Measurements from ENCODE around the gene RBBP8NL.

RBBP8NL gene

DNA sequence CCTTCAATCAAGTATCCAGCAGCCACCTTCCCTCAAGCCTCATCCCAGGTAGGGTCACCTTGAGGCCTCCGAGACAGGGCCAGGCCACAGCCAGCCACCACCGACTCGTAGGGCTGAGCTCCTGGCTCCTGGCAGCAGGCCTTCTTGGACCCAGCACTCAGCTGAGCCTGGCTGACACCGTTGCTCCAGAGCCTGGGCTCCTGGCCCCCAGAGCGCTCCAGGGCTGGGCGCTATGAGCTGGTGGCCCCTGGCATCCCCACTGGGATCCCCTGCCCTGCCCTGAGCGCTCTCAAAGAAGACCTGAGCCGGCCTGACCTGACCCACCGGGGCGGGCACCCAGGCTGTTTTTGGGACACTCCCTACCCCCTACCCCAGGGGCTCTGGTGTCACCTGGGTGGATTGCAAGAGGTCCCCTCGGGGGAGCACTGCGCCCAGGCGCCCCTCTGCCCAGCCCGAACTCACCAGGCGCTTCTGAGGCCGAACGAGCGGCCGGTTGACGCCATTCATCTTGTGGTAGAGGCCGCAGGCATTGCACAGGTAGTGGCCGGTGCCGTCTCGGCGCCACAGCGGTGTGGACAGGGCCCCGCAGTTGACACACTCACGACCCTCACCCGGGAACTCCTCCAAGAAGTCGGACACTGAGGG lies 45.7 kb upstream of the RBBP8NL start:
- Histone ChIP-seq H3K4me2 (ENCODE audit: low read depth, low read length, poor library complexity, severe bottlenecking) (no peak overlapping the region), H3K79me2 (ENCODE audit: insufficient read depth, low read length) (no peaks in the 10 kb centered on the region), H2AFZ (ENCODE audit: low read depth, low read length, severe bottlenecking) (no peak overlapping the region), H3K27ac (ENCODE audit: low read depth, low read length) (no peak overlapping the region), H3K27me3 (ENCODE audit: low read length) (no peaks in the 10 kb centered on the region), H3K36me3 (ENCODE audit: low read length) (no peaks in the 10 kb centered on the region), H4K20me1 (ENCODE audit: low read depth, low read length) (no peaks in the 10 kb centered on the region), H3K9me3 (ENCODE audit: insufficient read depth, low read length) (no peaks in the 10 kb centered on the region), H3F3A (ENCODE audit: insufficient read depth) (no peaks in the 10 kb centered on the region), H3K4me3 (ENCODE audit: insufficient read depth, low read length, poor library complexity, severe bottlenecking) (no peak overlapping the region), H3K9me2 (replicated peaks; ENCODE audit: insufficient read depth, low read length) (no peaks in the 10 kb centered on the region), H3K9ac (ENCODE audit: low read length) (no peak overlapping the region)
- TF ChIP-seq CTCF (IDR thresholded peaks at IDR 0.05; ENCODE audit: insufficient read depth, low read length, poor library complexity, severe bottlenecking) (no peak), EZH2phosphoT487 (conservative IDR thresholded peaks at IDR 0.05; ENCODE audit: low read length) (no peak)

- no peak overlapping the region for H3K4me2 ChIP-seq (ENCODE audit: low read depth, low read length, poor library complexity, severe bottlenecking)
- no peaks in the 10 kb centered on the region for H4K20me1 ChIP-seq (ENCODE audit: low read depth, low read length)
- TF ChIP-seq CTCF (IDR thresholded peaks at IDR 0.05; ENCODE audit: insufficient read depth, low read length, poor library complexity, severe bottlenecking) (no peak), EZH2phosphoT487 (conservative IDR thresholded peaks at IDR 0.05; ENCODE audit: low read length) (no peak)
These were observed 45.0 kb upstream of the RBBP8NL start for GRCh38 chr20:62472138-62472940.

DNA sequence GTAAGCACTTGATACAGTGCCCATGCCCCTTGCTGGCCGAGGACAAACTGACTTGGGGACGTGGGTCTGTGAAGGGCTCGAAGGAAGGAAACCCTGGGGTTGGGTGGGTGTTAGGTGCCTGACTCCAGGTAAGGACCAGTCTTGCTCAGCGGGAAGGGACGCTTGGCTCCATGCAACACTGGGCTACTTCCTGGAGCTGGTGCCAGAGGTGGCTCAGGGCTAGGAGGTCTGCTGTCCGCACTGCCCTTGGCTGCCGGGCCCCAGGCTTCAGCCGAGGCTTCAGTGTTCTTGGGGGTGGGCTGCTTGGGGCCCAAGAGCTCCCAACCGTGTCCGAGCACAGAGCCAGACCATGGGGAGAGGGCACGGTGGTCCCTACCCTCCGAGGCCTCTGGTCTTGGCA lies 43.1 kb upstream of the RBBP8NL start:
- no peak overlapping the region for H2AFZ ChIP-seq (ENCODE audit: low read depth, low read length, severe bottlenecking)
- H3K9me3 ChIP-seq (ENCODE audit: insufficient read depth, low read length) = no peaks in the 10 kb centered on the region
- no peaks in the 10 kb centered on the region for H3F3A ChIP-seq (ENCODE audit: insufficient read depth)
- TF ChIP-seq EZH2phosphoT487 (conservative IDR thresholded peaks at IDR 0.05; ENCODE audit: low read length) (no peak), CTCF (IDR thresholded peaks at IDR 0.05; ENCODE audit: insufficient read depth, low read length, poor library complexity, severe bottlenecking) (no peak)
- no peaks in the 10 kb centered on the region for H3K79me2 ChIP-seq (ENCODE audit: insufficient read depth, low read length)
- H3K9ac ChIP-seq (ENCODE audit: low read length) = no peak overlapping the region
- H3K4me3 ChIP-seq (ENCODE audit: insufficient read depth, low read length, poor library complexity, severe bottlenecking) = no peak overlapping the region
- H3K4me2 ChIP-seq (ENCODE audit: low read depth, low read length, poor library complexity, severe bottlenecking) = no peak overlapping the region
- no peaks in the 10 kb centered on the region for H3K36me3 ChIP-seq (ENCODE audit: low read length)
- H3K9me2 ChIP-seq (replicated peaks; ENCODE audit: insufficient read depth, low read length) = no peaks in the 10 kb centered on the region
- H3K27me3 ChIP-seq (ENCODE audit: low read length) = no peaks in the 10 kb centered on the region
- no peaks in the 10 kb centered on the region for H4K20me1 ChIP-seq (ENCODE audit: low read depth, low read length)
- H3K27ac ChIP-seq (ENCODE audit: low read depth, low read length) = no peak overlapping the region

More at GRCh38 chr20:62472138-62472940, 45.0 kb upstream of the RBBP8NL start:
- no peak overlapping the region for H2AFZ ChIP-seq (ENCODE audit: low read depth, low read length, severe bottlenecking)
- no peaks in the 10 kb centered on the region for H3K9me2 ChIP-seq (replicated peaks; ENCODE audit: insufficient read depth, low read length)
- H3K27ac ChIP-seq (ENCODE audit: low read depth, low read length) = no peak overlapping the region
- H3K79me2 ChIP-seq (ENCODE audit: insufficient read depth, low read length) = no peaks in the 10 kb centered on the region
- no peaks in the 10 kb centered on the region for H3K9me3 ChIP-seq (ENCODE audit: insufficient read depth, low read length)
- no peaks in the 10 kb centered on the region for H3F3A ChIP-seq (ENCODE audit: insufficient read depth)
- no peak overlapping the region for H3K4me3 ChIP-seq (ENCODE audit: insufficient read depth, low read length, poor library complexity, severe bottlenecking)
- no peak overlapping the region for H3K9ac ChIP-seq (ENCODE audit: low read length)
- H3K36me3 ChIP-seq (ENCODE audit: low read length) = no peaks in the 10 kb centered on the region
- no peaks in the 10 kb centered on the region for H3K27me3 ChIP-seq (ENCODE audit: low read length)
